Activated T-cell treated with anti-CD3 and anti-CD28 coated beads, Interleukin-2, amount 50 U/mL, for 72 hours (primary cell): ENCODE measurements around the gene FRMD6. TPM values are rescaled to one million over a fixed set of nuclear protein-coding genes. Genes with fewer than 3 reads are reported as not detected.

Experiments
- ATAC-seq, 2 donors: fragments of 150-1000 bp; cut with Tn5 transposase; replicated peaks in 1 of 2; 2 replicates each; pipeline ENCODE4 v1.10.0; 2021; ENCODE audit warnings: moderate library complexity in 2 of 2, mild to moderate bottlenecking in 1 of 2
- DNase-seq, 2 donors: peaks; one replicate each; pipeline ENCODE4 v3.0.0; 2021 to 2022; ENCODE audit warnings: mixed read lengths in 1 of 2
- H3K27ac Mint-ChIP-seq: one replicate; pipeline ENCODE4 v1.8.0; 2022; ENCODE audit warnings: mild to moderate bottlenecking, moderate library complexity, mixed read lengths
- H3K27me3 Mint-ChIP-seq: one replicate; pipeline ENCODE4 v1.8.0; 2022; ENCODE audit warnings: low read depth, mixed read lengths
- H3K36me3 Mint-ChIP-seq, 2 donors: one replicate each; pipeline ENCODE4 v1.8.0; 2022; ENCODE audit warnings: mixed read lengths in 2 of 2, mild to moderate bottlenecking in 1 of 2; ENCODE audit not compliant: insufficient read depth in 2 of 2
- H3K4me1 Mint-ChIP-seq: one replicate; pipeline ENCODE4 v1.8.0; 2022; ENCODE audit warnings: low read depth, mixed read lengths
- H3K4me3 Mint-ChIP-seq, 2 donors: one replicate each; pipeline ENCODE4 v1.8.0; 2022; ENCODE audit warnings: mild to moderate bottlenecking in 2 of 2, mixed read lengths in 2 of 2, moderate library complexity in 2 of 2
- H3K9me3 Mint-ChIP-seq, 2 donors: one replicate each; pipeline ENCODE4 v1.8.0; 2022; ENCODE audit warnings: mixed read lengths in 2 of 2
- total RNA-seq, 2 donors: library from RNA; stranded (reverse); gene quantifications; one replicate each; pipeline ENCODE4 v1.2.3, GENCODE V29; 2022

The FRMD6 gene
- total RNA-seq, 2 donors from 2014 or later: 6.5 to 7.7 TPM

DNA sequence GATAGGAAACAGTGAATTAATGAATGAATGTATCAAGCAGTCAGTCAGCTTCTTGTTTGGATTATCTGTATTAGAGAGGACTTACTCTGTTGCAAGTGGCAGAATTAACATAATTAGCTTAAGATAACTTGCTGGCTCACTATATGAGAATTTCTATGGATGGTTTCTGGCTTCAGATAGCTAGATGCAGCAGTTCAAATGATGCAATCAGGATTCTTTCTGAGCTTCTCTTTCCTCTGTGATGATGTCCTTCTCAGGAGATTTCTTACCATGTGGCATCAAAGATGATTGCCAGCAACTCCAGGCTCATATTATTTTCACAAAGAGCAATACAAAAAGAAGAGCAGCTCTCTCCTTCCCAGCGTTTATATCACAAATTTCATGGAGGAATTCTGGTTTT, 30.7 kb downstream of the FRMD6 start:
- Mint-ChIP-seq H3K4me3 (no peak overlapping the region), H3K27me3 (no peaks in the 10 kb centered on the region), H3K9me3 (no peaks in the 10 kb centered on the region), H3K4me1 (peaks cover 7% of the 10 kb centered on the region), H3K36me3 (no peaks in the 10 kb centered on the region), H3K27ac (no peak overlapping the region)
- DNase-seq: no peak
- no peak for ATAC-seq

DNA sequence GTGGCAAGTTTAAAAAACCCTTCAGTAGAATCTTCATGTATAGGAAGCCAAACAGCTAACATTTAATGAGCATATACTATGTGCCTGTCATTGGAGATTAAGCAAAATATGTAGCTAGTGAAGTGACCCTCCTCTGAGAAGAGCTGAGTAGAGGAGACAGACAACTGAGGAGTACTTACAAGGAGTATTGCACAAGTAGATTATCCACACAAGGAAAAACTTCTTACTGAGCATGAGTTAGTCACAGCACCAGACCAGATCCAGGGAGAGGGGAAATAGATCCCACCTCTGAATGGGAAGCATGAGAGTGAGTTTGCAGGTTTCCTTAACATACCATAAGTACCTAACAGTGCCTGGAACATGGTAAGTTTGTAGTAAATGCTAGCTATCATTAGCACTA, 33.0 kb downstream of the FRMD6 start:
- DNase-seq: no peak
- no peak overlapping the region for H3K27ac Mint-ChIP-seq
- H3K27me3 Mint-ChIP-seq: no peaks in the 10 kb centered on the region
- H3K9me3 Mint-ChIP-seq: no peaks in the 10 kb centered on the region
- ATAC-seq: no peak
- no peaks in the 10 kb centered on the region for H3K36me3 Mint-ChIP-seq
- H3K4me1 Mint-ChIP-seq: no peaks in the 10 kb centered on the region
- H3K4me3 Mint-ChIP-seq: no peak overlapping the region

DNA sequence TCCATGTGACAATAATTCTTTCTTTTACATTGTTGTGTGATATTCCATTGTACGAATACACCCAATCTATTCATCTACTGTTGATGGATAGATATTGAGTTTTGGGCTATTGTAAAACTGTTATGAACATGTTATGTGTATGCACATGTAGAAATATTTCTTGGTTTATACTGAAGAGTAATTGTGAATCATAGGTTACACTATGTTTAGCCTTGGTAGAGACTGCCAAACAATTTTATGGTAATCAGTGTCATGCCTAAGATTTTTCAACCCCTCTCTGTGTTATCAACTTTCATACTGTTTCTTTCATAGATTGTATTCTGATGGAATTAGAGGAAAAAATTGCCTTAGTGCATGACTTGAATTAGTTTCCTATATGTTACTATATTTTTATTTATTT, 39.5 kb downstream of the FRMD6 start:
- Mint-ChIP-seq H3K4me1 (no peaks in the 10 kb centered on the region), H3K36me3 (no peaks in the 10 kb centered on the region), H3K27me3 (no peaks in the 10 kb centered on the region), H3K9me3 (no peaks in the 10 kb centered on the region), H3K27ac (no peak overlapping the region), H3K4me3 (no peak overlapping the region)
- DNase-seq: no peak
- ATAC-seq: no peak

- no peak overlapping the region for H3K27ac Mint-ChIP-seq
- no peaks in the 10 kb centered on the region for H3K27me3 Mint-ChIP-seq
- H3K9me3 Mint-ChIP-seq: no peaks in the 10 kb centered on the region
- no peaks in the 10 kb centered on the region for H3K36me3 Mint-ChIP-seq
- no peak overlapping the region for H3K4me3 Mint-ChIP-seq
- H3K4me1 Mint-ChIP-seq: no peaks in the 10 kb centered on the region
- ATAC-seq: no peak
- no peak for DNase-seq
These were observed 40.9 kb downstream of the FRMD6 start for GRCh38 chr14:51692646-51693045.

DNA sequence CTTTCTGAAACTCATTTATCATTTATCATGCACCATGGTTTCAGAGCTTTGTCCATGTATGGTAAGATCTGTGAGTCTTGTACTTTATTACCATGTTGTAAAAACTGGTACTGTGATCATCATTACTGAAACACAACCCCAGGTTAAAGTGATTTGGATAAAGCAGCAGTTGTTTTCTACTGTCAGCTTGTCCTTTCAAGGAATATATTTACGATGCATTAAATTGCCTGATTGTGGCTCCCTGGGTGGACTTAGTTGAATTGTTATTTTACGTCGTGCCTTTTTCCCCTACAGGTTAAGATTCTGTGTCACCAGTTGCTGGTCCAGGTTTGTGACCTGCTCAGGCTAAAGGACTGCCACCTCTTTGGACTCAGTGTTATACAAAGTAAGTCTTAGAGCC, 46.1 kb downstream of the FRMD6 start:
- no peak for DNase-seq
- Mint-ChIP-seq H3K27ac (no peak overlapping the region), H3K4me3 (no peak overlapping the region), H3K9me3 (no peaks in the 10 kb centered on the region), H3K27me3 (no peaks in the 10 kb centered on the region), H3K4me1 (no peaks in the 10 kb centered on the region), H3K36me3 (no peaks in the 10 kb centered on the region)
- no peak for ATAC-seq

DNA sequence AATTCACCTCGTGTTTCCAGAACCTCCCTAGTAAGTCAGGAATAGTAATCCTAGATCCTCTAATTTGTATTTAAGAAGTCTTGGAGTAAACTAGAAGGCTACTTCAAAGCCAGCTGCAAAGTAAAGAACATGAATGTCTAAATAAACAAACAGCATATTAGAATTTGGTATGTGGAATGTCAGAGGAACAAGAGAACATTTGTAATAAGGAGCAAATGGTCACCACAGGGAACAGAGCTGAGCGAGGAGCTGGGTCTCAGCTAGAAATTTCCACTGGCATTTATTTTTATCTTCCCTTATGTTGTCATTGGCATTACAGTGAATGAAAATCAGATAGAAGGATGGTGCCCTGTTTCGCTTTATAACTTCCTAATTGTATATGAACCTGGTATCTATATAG, 50.2 kb downstream of the FRMD6 start:
- Mint-ChIP-seq H3K27me3 (no peaks in the 10 kb centered on the region), H3K36me3 (no peaks in the 10 kb centered on the region), H3K9me3 (no peaks in the 10 kb centered on the region), H3K4me1 (no peaks in the 10 kb centered on the region), H3K4me3 (no peak overlapping the region), H3K27ac (no peak overlapping the region)
- ATAC-seq: no peak
- DNase-seq: no peak

DNA sequence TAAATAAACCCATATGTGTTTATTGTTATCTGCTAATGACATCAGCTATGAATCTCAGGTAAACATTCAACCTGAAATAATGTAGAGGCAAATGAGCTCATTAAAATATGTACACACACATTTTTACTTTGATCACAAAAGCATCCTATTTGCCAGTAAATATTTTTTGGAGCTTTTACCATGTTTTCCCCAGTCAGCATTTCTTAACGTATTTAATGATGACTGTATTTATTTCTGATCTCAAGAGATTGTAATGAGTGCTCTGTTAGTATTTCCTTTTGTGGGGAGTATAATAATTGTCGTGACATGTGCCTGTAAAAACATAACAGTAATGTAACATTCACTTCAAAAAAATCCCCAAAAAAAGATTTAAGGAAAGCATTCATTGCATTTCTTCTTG, 52.1 kb downstream of the FRMD6 start:
- no peak for DNase-seq
- no peak overlapping the region for H3K4me3 Mint-ChIP-seq

DNA sequence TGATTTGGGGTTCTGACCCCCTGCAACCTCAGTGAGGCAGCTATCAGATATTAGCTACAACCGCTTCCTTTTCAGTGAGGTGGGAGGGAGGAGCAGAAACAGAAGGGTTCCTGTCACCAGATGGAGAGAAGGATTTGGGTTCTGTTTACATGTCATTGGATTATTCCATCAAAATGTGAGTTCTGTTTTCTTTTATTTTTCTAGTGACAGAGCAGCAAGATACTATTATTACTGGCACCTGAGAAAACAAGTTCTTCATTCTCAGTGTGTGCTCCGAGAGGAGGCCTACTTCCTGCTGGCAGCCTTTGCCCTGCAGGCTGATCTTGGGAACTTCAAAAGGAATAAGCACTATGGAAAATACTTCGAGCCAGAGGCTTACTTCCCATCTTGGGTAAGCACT, 52.8 kb downstream of the FRMD6 start:
- Mint-ChIP-seq H3K4me1 (no peaks in the 10 kb centered on the region), H3K36me3 (no peaks in the 10 kb centered on the region), H3K27ac (no peak overlapping the region), H3K27me3 (no peaks in the 10 kb centered on the region), H3K4me3 (no peak overlapping the region), H3K9me3 (no peaks in the 10 kb centered on the region)
- ATAC-seq: no peak
- DNase-seq: no peak

More for the DNA sequence above, 52.1 kb downstream of the FRMD6 start:
- H3K27me3 Mint-ChIP-seq: no peaks in the 10 kb centered on the region
- H3K36me3 Mint-ChIP-seq: no peaks in the 10 kb centered on the region
- H3K27ac Mint-ChIP-seq: no peak overlapping the region
- no peak for ATAC-seq
- H3K9me3 Mint-ChIP-seq: no peaks in the 10 kb centered on the region
- H3K4me1 Mint-ChIP-seq: no peaks in the 10 kb centered on the region

DNA sequence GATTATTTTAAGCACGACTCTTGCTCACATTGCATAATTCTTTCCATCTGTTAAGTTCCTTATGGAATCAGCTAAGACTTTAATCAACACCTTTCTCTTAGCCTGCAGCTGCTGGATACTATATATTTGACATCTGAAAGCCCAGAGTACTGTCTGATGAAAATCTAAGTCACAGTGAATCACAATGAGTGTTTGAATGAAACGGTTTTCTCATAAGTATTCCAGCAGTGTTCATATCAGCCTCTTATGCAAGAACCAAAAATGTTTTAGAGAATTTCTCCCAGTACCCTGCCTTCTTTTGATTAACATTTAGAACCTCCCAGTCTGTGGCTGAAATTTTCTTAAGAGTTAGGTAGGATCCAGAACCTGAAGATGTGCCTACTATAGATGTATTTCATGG, 55.6 kb downstream of the FRMD6 start:
- Mint-ChIP-seq H3K4me1 (no peaks in the 10 kb centered on the region), H3K27me3 (no peaks in the 10 kb centered on the region), H3K4me3 (no peak overlapping the region), H3K27ac (no peak overlapping the region), H3K36me3 (peaks cover 0 to 1% of the 10 kb centered on the region in 2 donors), H3K9me3 (no peaks in the 10 kb centered on the region)
- DNase-seq: no peak
- ATAC-seq: no peak

- Mint-ChIP-seq H3K4me1 (no peaks in the 10 kb centered on the region), H3K9me3 (no peaks in the 10 kb centered on the region), H3K27me3 (no peaks in the 10 kb centered on the region), H3K27ac (no peak overlapping the region), H3K4me3 (no peak overlapping the region), H3K36me3 (peaks cover 0 to 1% of the 10 kb centered on the region in 2 donors)
- no peak for DNase-seq
- no peak for ATAC-seq
These were observed 59.8 kb downstream of the FRMD6 start for GRCh38 chr14:51711505-51711904.

GRCh38 chr14:51715250-51715649, 63.5 kb downstream of the FRMD6 start:
- Mint-ChIP-seq H3K27ac (no peak overlapping the region), H3K4me1 (no peaks in the 10 kb centered on the region), H3K4me3 (no peak overlapping the region), H3K9me3 (no peaks in the 10 kb centered on the region), H3K36me3 (peaks cover 0 to 1% of the 10 kb centered on the region in 2 donors), H3K27me3 (no peaks in the 10 kb centered on the region)
- ATAC-seq (no peak), DNase-seq (no peak)

GRCh38 chr14:51715742-51716141, 64.0 kb downstream of the FRMD6 start:
- no peaks in the 10 kb centered on the region for H3K9me3 Mint-ChIP-seq
- no peak overlapping the region for H3K27ac Mint-ChIP-seq
- ATAC-seq (no peak), DNase-seq (no peak)
- no peaks in the 10 kb centered on the region for H3K27me3 Mint-ChIP-seq
- peaks cover 0 to 1% of the 10 kb centered on the region in 2 donors for H3K36me3 Mint-ChIP-seq
- H3K4me3 Mint-ChIP-seq: no peak overlapping the region
- no peaks in the 10 kb centered on the region for H3K4me1 Mint-ChIP-seq

- no peaks in the 10 kb centered on the region for H3K9me3 Mint-ChIP-seq
- ATAC-seq (no peak), DNase-seq (no peak)
- H3K4me3 Mint-ChIP-seq: no peak overlapping the region
- no peak overlapping the region for H3K27ac Mint-ChIP-seq
- peaks cover 0 to under 1% of the 10 kb centered on the region in 2 donors for H3K36me3 Mint-ChIP-seq
- H3K4me1 Mint-ChIP-seq: no peaks in the 10 kb centered on the region
- H3K27me3 Mint-ChIP-seq: no peaks in the 10 kb centered on the region
These were observed 64.9 kb downstream of the FRMD6 start for GRCh38 chr14:51716610-51717009.

GRCh38 chr14:51717766-51718165, 66.1 kb downstream of the FRMD6 start:
- ATAC-seq (no peak), DNase-seq (no peak)
- no peaks in the 10 kb centered on the region for H3K36me3 Mint-ChIP-seq
- H3K9me3 Mint-ChIP-seq: no peaks in the 10 kb centered on the region
- H3K27ac Mint-ChIP-seq: no peak overlapping the region
- no peaks in the 10 kb centered on the region for H3K4me1 Mint-ChIP-seq
- no peaks in the 10 kb centered on the region for H3K27me3 Mint-ChIP-seq
- no peak overlapping the region for H3K4me3 Mint-ChIP-seq
